ENCODE results near the gene FAM89A.

Gene FAM89A

GRCh38 chr1:230977761-230978490 is 62.1 kb downstream of the FAM89A start:
- no peaks in the 10 kb centered on the region for H3K9me2 ChIP-seq (replicated peaks; ENCODE audit: control insufficient read depth, low read length)
- H3K9me3 ChIP-seq (ENCODE audit: control insufficient read depth, insufficient read depth, low read length), result no peaks in the 10 kb centered on the region
- H3K4me1 ChIP-seq (ENCODE audit: control insufficient read depth, low read length), result peaks cover 38% of the 10 kb centered on the region
- H3K4me2 ChIP-seq (ENCODE audit: low read length), result peak overlapping the region; percentile 97
- peaks cover 39% of the 10 kb centered on the region for H3K36me3 ChIP-seq (ENCODE audit: control insufficient read depth, low read length)
- H3K27me3 ChIP-seq (ENCODE audit: control insufficient read depth, low read length), result no peaks in the 10 kb centered on the region
- no peaks in the 10 kb centered on the region for H3F3A ChIP-seq (ENCODE audit: control insufficient read depth, insufficient read depth)
- H3K79me2 ChIP-seq (ENCODE audit: control insufficient read depth, low read length), result peaks cover 78% of the 10 kb centered on the region
- peaks cover 8% of the 10 kb centered on the region; the same call in 1 of the 2 replicates for H4K20me1 ChIP-seq (ENCODE audit: control insufficient read depth, insufficient read depth, low read depth, low read length)
- peak overlapping the region; percentile 82 for H3K4me3 ChIP-seq (ENCODE audit: low read length)
- H3K27ac ChIP-seq (ENCODE audit: low read depth, low read length), result peak overlapping the region; percentile 75
- no peak for TF ChIP-seq EZH2phosphoT487 (IDR thresholded peaks at IDR 0.05; ENCODE audit: borderline replicate concordance, low read length)

GRCh38 chr1:230976825-230977747 is 63.0 kb downstream of the FAM89A start:
- Histone ChIP-seq H3K4me1 (ENCODE audit: control insufficient read depth, low read length) (peaks cover 45% of the 10 kb centered on the region), H3F3A (ENCODE audit: control insufficient read depth, insufficient read depth) (no peaks in the 10 kb centered on the region), H3K79me2 (ENCODE audit: control insufficient read depth, low read length) (peaks cover 87% of the 10 kb centered on the region), H3K9me2 (replicated peaks; ENCODE audit: control insufficient read depth, low read length) (no peaks in the 10 kb centered on the region), H3K36me3 (ENCODE audit: control insufficient read depth, low read length) (peaks cover 40% of the 10 kb centered on the region), H3K9me3 (ENCODE audit: control insufficient read depth, insufficient read depth, low read length) (no peaks in the 10 kb centered on the region), H3K4me2 (ENCODE audit: low read length) (peak overlapping the region; percentile 97), H3K27me3 (ENCODE audit: control insufficient read depth, low read length) (no peaks in the 10 kb centered on the region), H4K20me1 (ENCODE audit: control insufficient read depth, insufficient read depth, low read depth, low read length) (peaks cover 15% of the 10 kb centered on the region), H3K4me3 (ENCODE audit: low read length) (peak overlapping the region; percentile 82), H3K27ac (ENCODE audit: low read depth, low read length) (peak overlapping the region; percentile 75)
- TF ChIP-seq EZH2phosphoT487 (IDR thresholded peaks at IDR 0.05; ENCODE audit: borderline replicate concordance, low read length) (no peak), CTCF (IDR thresholded peaks at IDR 0.05; ENCODE audit: low read depth, low read length, poor library complexity, severe bottlenecking) (no peak)

DNA sequence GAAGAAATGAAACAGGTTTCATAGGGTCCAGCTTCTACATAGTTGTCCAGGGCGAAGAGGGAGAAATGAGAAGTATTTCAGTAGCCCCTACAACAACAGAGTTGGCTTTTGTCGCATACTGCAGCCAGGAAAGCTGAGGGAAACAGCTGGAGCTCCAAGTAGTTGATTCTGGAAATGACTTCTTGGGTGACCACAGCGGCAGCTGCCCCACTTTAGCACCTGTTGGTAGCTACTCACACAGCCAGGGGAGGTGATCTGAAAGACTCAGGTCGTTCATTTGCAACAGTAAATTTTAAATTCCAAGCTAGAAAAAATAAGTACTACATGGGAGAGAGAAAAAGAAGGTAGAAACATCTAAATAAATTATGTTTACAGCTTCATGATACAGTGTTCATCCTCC is 63.7 kb downstream of the FAM89A start:
- H3K27me3 ChIP-seq (ENCODE audit: control insufficient read depth, low read length), result no peaks in the 10 kb centered on the region
- peaks cover 90% of the 10 kb centered on the region for H3K79me2 ChIP-seq (ENCODE audit: control insufficient read depth, low read length)
- no peak overlapping the region for H3K27ac ChIP-seq (ENCODE audit: low read depth, low read length)
- H3K4me2 ChIP-seq (ENCODE audit: low read length), result peak overlapping the region; percentile 97; the same call in 1 of the 2 replicates
- peaks cover 40% of the 10 kb centered on the region for H3K36me3 ChIP-seq (ENCODE audit: control insufficient read depth, low read length)
- TF ChIP-seq EZH2phosphoT487 (IDR thresholded peaks at IDR 0.05; ENCODE audit: borderline replicate concordance, low read length) (no peak), CTCF (IDR thresholded peaks at IDR 0.05; ENCODE audit: low read depth, low read length, poor library complexity, severe bottlenecking) (no peak)
- no peaks in the 10 kb centered on the region for H3K9me2 ChIP-seq (replicated peaks; ENCODE audit: control insufficient read depth, low read length)
- H3K4me1 ChIP-seq (ENCODE audit: control insufficient read depth, low read length), result peaks cover 47% of the 10 kb centered on the region
- H3F3A ChIP-seq (ENCODE audit: control insufficient read depth, insufficient read depth), result no peaks in the 10 kb centered on the region
- H3K4me3 ChIP-seq (ENCODE audit: low read length), result no peak overlapping the region
- no peaks in the 10 kb centered on the region for H3K9me3 ChIP-seq (ENCODE audit: control insufficient read depth, insufficient read depth, low read length)
- peaks cover 20% of the 10 kb centered on the region for H4K20me1 ChIP-seq (ENCODE audit: control insufficient read depth, insufficient read depth, low read depth, low read length)

Measured in DOHH2 (cell line).